SK-MEL-5 (cell line): ENCODE measurements around the gene DRAP1. TPM values are rescaled to one million over a fixed set of nuclear protein-coding genes. Genes with fewer than 3 reads are reported as not detected.

Experiments used
- DNase-seq: peaks from one replicate; pipeline ENCODE4 v3.0.0-alpha.2; 2016; ENCODE audit warnings: low read depth, low spot score
- in situ Hi-C: cut with HindIII; loops from 2 replicates; pipeline ENCODE4 v1.10.0; 2016; ENCODE audit warnings: low sequenced_read_pairs, high pct_unique_total_duplicates, low pct_unique_long_range_greater_than_20kb
- total RNA-seq: library from RNA; depleted of rRNA; stranded (reverse); fragments of >200 nt; shearing (Covaris generic); gene quantifications from 2 replicates; pipeline ENCODE4 v1.2.3, GENCODE V29; 2014; rRNA removed

The DRAP1 gene
- total RNA-seq, 1 experiment from 2014 or later = 66.5 TPM

DNA sequence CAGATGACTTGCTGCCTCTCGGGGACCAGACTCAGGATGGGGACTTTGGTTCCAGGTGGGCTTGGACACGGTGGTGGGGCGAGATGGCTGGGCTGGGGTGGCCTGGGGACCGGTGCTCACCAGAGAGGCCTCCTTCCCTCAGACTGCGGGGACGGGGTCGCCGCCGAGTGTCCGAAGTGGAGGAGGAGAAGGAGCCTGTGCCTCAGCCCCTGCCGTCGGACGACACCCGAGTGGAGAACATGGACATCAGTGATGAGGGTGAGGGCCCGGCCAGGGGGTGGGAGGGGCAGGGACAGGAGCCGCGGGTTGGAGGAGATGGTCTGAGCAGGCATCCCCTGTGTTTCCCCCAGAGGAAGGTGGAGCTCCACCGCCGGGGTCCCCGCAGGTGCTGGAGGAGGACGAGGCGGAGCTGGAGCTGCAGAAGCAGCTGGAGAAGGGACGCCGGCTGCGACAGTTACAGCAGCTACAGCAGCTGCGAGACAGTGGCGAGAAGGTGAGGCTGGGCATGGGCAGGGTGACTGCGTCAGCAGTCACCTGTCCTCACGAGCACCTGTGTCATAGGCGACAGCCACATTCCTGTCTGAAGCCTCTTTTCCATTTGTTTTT is 48.2 kb downstream of the DRAP1 start:
- DNase-seq = no peak
- in situ Hi-C loops = no loop called here

DNA sequence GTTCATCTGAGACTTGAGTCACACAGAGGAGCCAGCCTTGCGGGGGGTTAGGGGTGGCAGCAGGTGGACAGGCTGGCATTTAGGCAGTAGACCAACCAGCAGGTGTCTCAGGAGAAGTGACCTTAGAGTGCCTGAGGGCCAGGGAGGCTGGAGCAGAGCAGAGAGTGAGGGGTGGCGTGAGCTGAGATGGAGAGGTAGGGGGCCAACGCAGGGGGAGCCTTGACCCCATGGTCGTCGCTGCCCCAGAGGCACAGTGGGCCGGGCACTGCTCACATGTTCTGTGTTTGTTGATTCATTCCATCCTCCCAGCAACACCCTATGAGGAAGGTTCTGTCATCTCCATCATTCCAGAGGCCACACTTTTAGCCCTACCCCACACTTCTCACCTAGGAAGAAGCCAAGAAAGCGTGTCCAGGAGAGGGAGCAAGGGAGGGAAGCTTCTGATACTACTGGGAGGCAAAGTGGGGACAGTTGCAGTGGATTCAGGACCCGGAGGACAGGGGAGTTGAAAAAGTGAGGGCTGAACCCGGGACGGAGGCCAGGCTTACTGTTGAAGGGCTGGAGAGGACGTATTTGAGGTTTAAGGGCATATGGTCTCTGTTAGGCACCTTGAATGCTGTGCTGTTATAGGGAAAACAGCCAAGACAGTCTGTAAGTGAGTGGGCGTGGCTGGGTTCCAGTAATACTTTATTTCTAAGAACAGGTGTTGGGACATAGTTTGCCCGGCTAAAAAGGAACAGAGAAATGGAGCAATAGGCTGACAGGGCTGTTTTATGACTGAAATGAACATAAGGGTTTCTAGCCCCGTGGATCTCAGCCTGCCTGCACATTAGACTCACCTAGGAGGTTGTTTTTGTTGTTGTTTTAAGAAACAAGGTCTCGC is 49.6 kb downstream of the DRAP1 start:
- in situ Hi-C loops = no loop called here
- no peak for DNase-seq

Other genes starting within 250 kb of the DRAP1 start
- 37.8 and 42.0 TPM in 2 replicates for gene KAT5, start 207.2 kb upstream of the DRAP1 start, total RNA-seq
- gene RNASEH2C, start 198.6 kb upstream of the DRAP1 start, total RNA-seq = 35.1 and 37.4 TPM in 2 replicates
- gene AP5B1, start 138.4 kb upstream of the DRAP1 start, total RNA-seq = 19.7 and 20.0 TPM in 2 replicates
- not detected in 2 replicates for gene OVOL1, start 132.4 kb upstream of the DRAP1 start, total RNA-seq
- gene SNX32, start 85.5 kb upstream of the DRAP1 start, total RNA-seq = 0.08 and 0.18 TPM in 2 replicates
- gene CFL1, start 61.2 kb upstream of the DRAP1 start, total RNA-seq = 941 and 972 TPM in 2 replicates
- 18.6 and 19.3 TPM in 2 replicates for gene MUS81, start 59.0 kb upstream of the DRAP1 start, total RNA-seq
- 0.45 and 0.55 TPM in 2 replicates for gene EFEMP2, start 46.6 kb upstream of the DRAP1 start, total RNA-seq
- 0.29 and 0.48 TPM in 2 replicates for gene CTSW, start 39.6 kb upstream of the DRAP1 start, total RNA-seq
- 60.8 and 62.9 TPM in 2 replicates for gene FIBP, start 31.0 kb upstream of the DRAP1 start, total RNA-seq
- gene CCDC85B, start 28.8 kb upstream of the DRAP1 start, total RNA-seq = 22.2 and 23.7 TPM in 2 replicates
- 8.9 and 10.2 TPM in 2 replicates for gene FOSL1, start 19.0 kb upstream of the DRAP1 start, total RNA-seq
- 7.8 and 9.8 TPM in 2 replicates for gene C11orf68, start 364 bp upstream of the DRAP1 start, total RNA-seq
- gene TSGA10IP, start 26.1 kb downstream of the DRAP1 start, total RNA-seq = not detected in 2 replicates
- 40.1 and 46.5 TPM in 2 replicates for gene SART1, start 42.3 kb downstream of the DRAP1 start, total RNA-seq
- 27.8 TPM in 2 replicates for gene EIF1AD, start 82.7 kb downstream of the DRAP1 start, total RNA-seq
- 30.0 and 34.6 TPM in 2 replicates for gene BANF1, start 83.1 kb downstream of the DRAP1 start, total RNA-seq
- not detected in 2 replicates for gene CST6, start 92.6 kb downstream of the DRAP1 start, total RNA-seq
- 0.05 TPM in 1 of 2 replicates, not detected in the other for gene CATSPER1, start 107.1 kb downstream of the DRAP1 start, total RNA-seq
- not detected in 2 replicates for gene GAL3ST3, start 129.7 kb downstream of the DRAP1 start, total RNA-seq
- gene SF3B2, start 132.9 kb downstream of the DRAP1 start, total RNA-seq = 103 and 118 TPM in 2 replicates
- gene PACS1, start 150.8 kb downstream of the DRAP1 start, total RNA-seq = 9.0 and 12.0 TPM in 2 replicates